ENCODE results near the gene AGAP3.

Gene AGAP3

GRCh38 chr7:151123158-151123821, 37.0 kb downstream of the AGAP3 start:
- no peak for DNase-seq (ENCODE audit: low read depth, low spot score)

GRCh38 chr7:151123822-151124464, 37.7 kb downstream of the AGAP3 start:
- DNase-seq (ENCODE audit: low read depth, low spot score): peak; percentile 92

DNA sequence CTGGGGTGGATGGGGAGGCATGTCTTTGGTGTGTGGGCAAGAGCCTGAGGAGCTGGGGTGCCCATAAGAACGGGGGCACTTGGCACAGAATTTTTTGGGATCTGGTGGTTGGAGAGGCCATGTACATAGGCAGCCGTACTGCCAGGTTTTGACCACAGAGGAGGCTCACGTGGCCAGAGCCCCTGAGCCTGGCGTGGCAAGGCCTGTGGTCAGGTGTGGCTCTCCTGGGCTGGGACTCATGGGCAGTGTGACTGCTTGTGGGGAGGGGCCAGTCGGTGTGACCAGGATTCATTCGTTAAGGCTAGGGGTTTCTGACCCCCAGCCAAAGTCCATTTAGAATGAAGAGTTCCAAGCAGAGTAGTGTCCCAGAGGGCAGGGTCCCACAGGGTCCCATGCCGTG, 38.2 kb downstream of the AGAP3 start:
- no peak for DNase-seq (ENCODE audit: low read depth, low spot score)

- no peak for DNase-seq (ENCODE audit: low read depth, low spot score)
Measured at GRCh38 chr7:151124899-151125399, 38.7 kb downstream of the AGAP3 start.

- DNase-seq (ENCODE audit: low read depth, low spot score): no peak
Measured at GRCh38 chr7:151125470-151125845, 39.2 kb downstream of the AGAP3 start.

GRCh38 chr7:151125846-151126481, 39.7 kb downstream of the AGAP3 start:
- peak; percentile 47 for DNase-seq (ENCODE audit: low read depth, low spot score)

- no peak for DNase-seq (ENCODE audit: low read depth, low spot score)
Measured at GRCh38 chr7:151126491-151127137, 40.3 kb downstream of the AGAP3 start.

- no peak for DNase-seq (ENCODE audit: low read depth, low spot score)
Measured at GRCh38 chr7:151128144-151128543, 41.9 kb downstream of the AGAP3 start.

GRCh38 chr7:151128716-151129115, 42.4 kb downstream of the AGAP3 start:
- DNase-seq (ENCODE audit: low read depth, low spot score): no peak

GRCh38 chr7:151129117-151129959, 43.1 kb downstream of the AGAP3 start:
- DNase-seq (ENCODE audit: low read depth, low spot score): no peak

- no peak for DNase-seq (ENCODE audit: low read depth, low spot score)
Measured at GRCh38 chr7:151129960-151130591, 43.8 kb downstream of the AGAP3 start.

DNA sequence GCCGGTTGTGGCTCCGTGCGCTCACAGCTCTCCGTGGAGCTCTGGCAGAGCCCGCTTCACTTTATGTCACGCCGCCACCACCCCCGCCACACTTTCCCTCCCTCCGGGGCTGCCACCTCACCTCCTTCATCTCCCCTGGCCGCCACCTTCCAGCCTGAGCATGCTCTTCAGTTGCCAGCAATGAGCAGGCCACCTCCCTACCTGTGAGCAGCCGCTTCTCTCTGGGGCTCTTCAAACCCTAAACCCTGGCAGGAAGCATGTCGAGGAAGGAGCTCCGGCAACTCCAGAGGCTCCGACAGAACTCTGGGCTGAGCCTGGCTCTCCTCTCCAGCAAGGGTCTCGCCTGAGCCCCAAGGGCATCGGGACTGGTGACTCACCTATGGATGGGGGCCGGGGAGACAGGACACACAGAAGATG, 44.5 kb downstream of the AGAP3 start:
- DNase-seq (ENCODE audit: low read depth, low spot score): no peak

DNA sequence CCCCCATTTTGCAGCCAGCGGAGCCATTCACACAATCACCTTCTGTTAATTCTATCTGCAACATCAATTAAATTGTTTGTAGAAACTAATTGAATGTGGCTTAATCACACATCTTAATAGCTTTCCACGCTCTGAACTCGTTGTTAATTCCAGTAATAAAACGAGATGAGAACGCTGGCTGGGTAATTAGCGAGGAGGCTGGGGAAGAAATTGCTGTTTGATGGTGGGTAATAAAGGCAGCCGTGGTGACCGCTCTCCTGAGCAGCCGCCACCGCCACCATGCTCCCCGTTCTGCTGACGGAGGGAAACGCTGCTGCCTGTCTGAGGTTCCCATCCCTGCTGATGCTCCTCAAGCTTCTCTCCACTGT, 44.9 kb downstream of the AGAP3 start:
- no peak for DNase-seq (ENCODE audit: low read depth, low spot score)

DNA sequence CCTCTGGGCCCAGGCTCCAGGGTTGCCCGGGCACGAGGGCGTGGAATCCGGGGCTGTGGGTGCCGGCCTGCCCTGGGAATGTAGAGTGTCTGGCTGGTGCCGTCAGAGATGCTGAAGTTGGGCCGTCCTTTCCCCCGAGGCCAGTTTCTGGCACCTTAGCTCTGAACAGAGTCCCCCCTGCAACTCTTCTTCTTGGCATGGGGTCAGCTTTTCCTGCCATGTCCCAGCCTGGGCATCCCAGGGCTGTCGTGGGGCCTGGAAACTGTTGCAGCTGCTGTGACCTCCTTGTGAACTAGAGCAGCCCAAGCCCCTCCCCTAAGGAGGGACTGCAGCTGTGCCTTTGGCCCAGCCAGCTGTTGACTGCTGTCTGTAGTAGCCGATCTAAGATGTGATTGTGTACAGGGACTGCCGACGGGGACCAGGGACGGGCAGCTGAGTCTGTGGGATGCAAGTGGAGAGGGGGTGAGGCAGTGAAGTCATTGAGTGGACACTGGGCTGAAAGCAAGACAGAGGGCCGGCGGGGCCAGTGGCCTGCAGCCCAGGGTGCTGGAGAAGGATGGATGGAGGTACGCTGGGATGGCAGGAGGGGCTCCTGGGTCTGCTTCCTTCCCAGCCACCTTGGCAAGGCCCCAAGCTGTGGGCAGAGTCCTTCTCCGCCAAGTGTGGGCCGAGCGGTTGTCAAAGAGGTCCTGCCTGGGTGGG, 45.5 kb downstream of the AGAP3 start:
- no peak for DNase-seq (ENCODE audit: low read depth, low spot score)

DNA sequence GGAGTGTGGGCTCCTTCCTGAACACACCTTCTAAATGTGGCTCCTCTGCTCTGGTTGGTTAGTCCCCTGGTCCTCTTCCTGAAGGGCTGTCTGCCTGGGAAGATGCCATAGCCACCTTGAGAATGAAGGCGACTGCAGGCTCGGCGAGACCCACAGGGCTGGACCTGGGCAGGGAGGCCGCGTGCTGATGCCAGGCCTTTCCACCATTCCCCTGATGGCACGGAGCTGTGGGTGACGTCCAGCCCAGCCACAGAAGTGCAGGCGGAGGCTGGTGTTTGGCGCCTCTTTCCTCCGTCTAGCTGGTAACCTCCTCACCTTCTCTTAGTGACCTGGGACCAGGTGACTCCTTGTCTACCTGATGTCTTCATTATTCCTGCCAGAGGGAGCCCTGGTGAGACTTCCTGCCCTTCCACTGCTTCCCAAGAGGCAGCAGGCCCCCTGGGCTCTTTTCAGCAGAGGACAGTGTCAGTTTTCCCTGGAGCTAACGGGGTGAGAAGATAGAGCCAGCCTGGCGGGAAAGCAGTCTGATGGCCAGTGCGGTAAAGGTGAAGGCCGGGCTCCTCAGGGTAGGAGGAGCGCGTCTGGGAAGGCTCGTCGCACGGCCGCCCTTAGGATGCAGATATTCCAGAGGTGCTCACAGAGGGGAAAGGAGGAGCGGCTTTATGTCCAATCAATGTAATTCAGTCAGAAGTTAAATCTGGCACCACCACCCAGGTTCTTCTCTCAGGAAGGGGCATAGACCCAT, 46.4 kb downstream of the AGAP3 start:
- DNase-seq (ENCODE audit: low read depth, low spot score): no peak

DNA sequence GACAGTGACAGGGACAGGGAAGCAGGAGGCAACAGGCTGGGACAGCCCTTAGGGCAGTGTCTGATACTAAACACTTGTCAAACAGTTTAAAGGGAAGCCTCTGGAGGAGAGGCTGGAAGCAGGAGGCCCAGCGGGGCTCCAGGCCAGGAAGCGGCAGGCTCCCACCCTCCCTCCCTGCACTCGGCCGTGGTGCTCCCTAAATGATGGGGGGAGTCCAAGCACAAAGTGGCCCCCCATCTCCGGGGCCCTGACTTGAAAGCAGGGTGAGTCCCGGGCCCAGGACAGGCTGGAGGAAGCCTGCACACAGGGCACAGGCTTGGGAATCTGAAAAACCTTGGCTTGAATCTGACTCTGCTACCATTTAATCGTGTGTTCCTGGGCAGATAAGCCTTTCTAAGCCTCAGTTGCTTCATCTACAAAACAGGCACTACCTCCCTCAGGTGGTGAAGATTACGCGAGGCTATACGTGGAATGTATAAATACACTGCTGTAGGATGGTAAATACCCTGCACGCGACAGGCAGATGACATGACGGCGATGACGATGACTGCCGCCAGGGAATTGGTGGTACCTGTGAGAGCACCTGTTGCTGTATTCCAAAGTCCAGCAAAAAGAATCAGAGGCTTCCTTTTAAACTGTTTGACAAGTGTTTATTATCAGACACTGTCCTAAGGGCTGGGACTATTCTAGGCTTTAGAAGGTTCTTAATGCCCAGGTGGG, 47.2 kb downstream of the AGAP3 start:
- DNase-seq (ENCODE audit: low read depth, low spot score): no peak

GRCh38 chr7:151133986-151134742, 47.9 kb downstream of the AGAP3 start:
- DNase-seq (ENCODE audit: low read depth, low spot score): no peak

All from astrocyte of the hippocampus (primary cell).